H9 (cell line): Measurements from ENCODE around the gene MYL10. TPM values are rescaled to one million over a fixed set of nuclear protein-coding genes. Genes with fewer than 3 reads are reported as not detected.

Experiments
- DNase-seq: peaks from one replicate; pipeline ENCODE4 v3.0.0-alpha.2; 2017
- H2AFZ ChIP-seq: one replicate; pipeline ENCODE4 v1.6.1; 2013; ENCODE audit warnings: mild to moderate bottlenecking, low read length, control low read depth, moderate library complexity
- H2AK5ac ChIP-seq: 2 replicates; pipeline ENCODE4 v1.6.1; 2013; ENCODE audit warnings: low read length, control low read depth, mixed read lengths; ENCODE audit not compliant: insufficient read length
- H2BK120ac ChIP-seq: one replicate; pipeline ENCODE4 v1.6.1; 2013; ENCODE audit warnings: low read depth, mild to moderate bottlenecking, low read length, control low read depth, inconsistent platforms; ENCODE audit not compliant: poor library complexity, severe bottlenecking
- H2BK12ac ChIP-seq: 2 replicates; pipeline ENCODE4 v1.6.1; 2013; ENCODE audit warnings: low read length, control low read depth, mixed read lengths, low read depth; ENCODE audit not compliant: insufficient read length
- H2BK15ac ChIP-seq: 2 replicates; pipeline ENCODE4 v1.6.1; 2013; ENCODE audit warnings: low read depth, low read length, control low read depth
- H2BK20ac ChIP-seq: one replicate; pipeline ENCODE4 v1.6.1; 2013; ENCODE audit warnings: low read depth, mild to moderate bottlenecking, low read length, control low read depth, inconsistent platforms; ENCODE audit not compliant: poor library complexity, severe bottlenecking
- H2BK5ac ChIP-seq: 2 replicates; pipeline ENCODE4 v1.6.1; 2013; ENCODE audit warnings: low read length, control low read depth, mixed read lengths; ENCODE audit not compliant: insufficient read length
- H3K14ac ChIP-seq: 2 replicates; pipeline ENCODE4 v1.6.1; 2013; ENCODE audit warnings: low read length, control low read depth; ENCODE audit not compliant: insufficient read depth
- H3K18ac ChIP-seq: 2 replicates; pipeline ENCODE4 v1.6.1; 2013; ENCODE audit warnings: low read depth, mild to moderate bottlenecking, mixed read lengths, low read length, control low read depth; ENCODE audit not compliant: insufficient read length
- H3K23ac ChIP-seq: 2 replicates; pipeline ENCODE4 v1.6.1; 2013; ENCODE audit warnings: low read length, control low read depth, mixed read lengths, low read depth; ENCODE audit not compliant: insufficient read length
- H3K23me2 ChIP-seq: 2 replicates; pipeline ENCODE4 v1.6.1; 2013; ENCODE audit warnings: low read depth, mild to moderate bottlenecking, mixed read lengths, low read length, control low read depth; ENCODE audit not compliant: insufficient read length, poor library complexity, severe bottlenecking
- H3K27ac ChIP-seq: 2 replicates; pipeline ENCODE4 v1.5.1; 2013; ENCODE audit warnings: low read length, control low read depth, mixed read lengths, low read depth; ENCODE audit not compliant: insufficient read length
- H3K27me3 ChIP-seq: 2 replicates; pipeline ENCODE4 v1.6.1; 2013; ENCODE audit warnings: low read length, control low read depth, inconsistent platforms; ENCODE audit not compliant: insufficient read depth
- H3K4ac ChIP-seq: 2 replicates; pipeline ENCODE4 v1.6.1; 2013; ENCODE audit warnings: low read depth, mild to moderate bottlenecking, control low read depth, inconsistent platforms, low read length, moderate library complexity
- H3K4me1 ChIP-seq: 2 replicates; pipeline ENCODE4 v1.6.1; 2013; ENCODE audit warnings: low read length, control low read depth, inconsistent platforms; ENCODE audit not compliant: insufficient read depth
- H3K4me2 ChIP-seq: 2 replicates; pipeline ENCODE4 v1.6.1; 2013; ENCODE audit warnings: low read length, control low read depth, mixed read lengths; ENCODE audit not compliant: insufficient read length, insufficient read depth
- H3K56ac ChIP-seq: 2 replicates; pipeline ENCODE4 v1.6.1; 2013; ENCODE audit warnings: low read depth, mild to moderate bottlenecking, mixed read lengths, low read length, control low read depth; ENCODE audit not compliant: insufficient read length
- H3K79me1 ChIP-seq: 2 replicates; pipeline ENCODE4 v1.6.1; 2013; ENCODE audit warnings: low read depth, mild to moderate bottlenecking, moderate library complexity, low read length, control low read depth, inconsistent platforms; ENCODE audit not compliant: insufficient read depth, poor library complexity, severe bottlenecking
- H3K79me2 ChIP-seq: 2 replicates; pipeline ENCODE4 v1.6.1; 2013; ENCODE audit warnings: low read length, control low read depth, inconsistent platforms; ENCODE audit not compliant: insufficient read depth
- H3K9ac ChIP-seq: 2 replicates; pipeline ENCODE4 v1.6.1; 2013; ENCODE audit warnings: low read length, control low read depth, mixed read lengths; ENCODE audit not compliant: insufficient read length; ENCODE audit errors: extremely low read depth
- H3K9me3 ChIP-seq: one replicate; pipeline ENCODE4 v1.6.1; 2013; ENCODE audit warnings: low read depth, low read length, inconsistent platforms; ENCODE audit not compliant: control insufficient read depth
- H3T11ph ChIP-seq: one replicate; pipeline ENCODE4 v1.6.1; 2013; ENCODE audit warnings: mild to moderate bottlenecking, low read length, control low read depth, inconsistent platforms
- H4K20me1 ChIP-seq: one replicate; pipeline ENCODE4 v1.6.1; 2013; ENCODE audit not compliant: control insufficient read depth, insufficient read length, insufficient read depth
- H4K5ac ChIP-seq: 2 replicates; pipeline ENCODE4 v1.6.1; 2013; ENCODE audit warnings: low read depth, mild to moderate bottlenecking, mixed read lengths, low read length, control low read depth; ENCODE audit not compliant: insufficient read length
- H4K8ac ChIP-seq: replicated peaks from 2 replicates; pipeline ENCODE4 v1.6.1; 2013; ENCODE audit warnings: low read length, control low read depth, mixed read lengths, low read depth; ENCODE audit not compliant: insufficient read length
- H4K91ac ChIP-seq: 2 replicates; pipeline ENCODE4 v1.6.1; 2013; ENCODE audit warnings: low read depth, mild to moderate bottlenecking, moderate library complexity, mixed read lengths, low read length, control low read depth; ENCODE audit not compliant: insufficient read length
- H3K27ac Mint-ChIP-seq, 3 experiments: 2 replicates in 2 of 3; 3 replicates in 1 of 3; pipeline ENCODE4 v1.8.0; 2020 to 2021; ENCODE audit warnings: mixed read lengths in 3 of 3, mild to moderate bottlenecking in 1 of 3, moderate library complexity in 1 of 3
- H3K27me3 Mint-ChIP-seq: 2 replicates; pipeline ENCODE4 v1.8.0; 2021; ENCODE audit warnings: low read depth, mild to moderate bottlenecking, moderate library complexity, mixed read lengths
- H3K36me3 Mint-ChIP-seq, 3 experiments: 2 replicates in 2 of 3; 3 replicates in 1 of 3; pipeline ENCODE4 v1.8.0; 2020 to 2021; ENCODE audit warnings: low read depth in 3 of 3, mixed read lengths in 3 of 3; ENCODE audit not compliant: insufficient read depth in 1 of 3
- H3K4me1 Mint-ChIP-seq, 2 experiments: 2 replicates each; pipeline ENCODE4 v1.8.0; 2020; ENCODE audit warnings: mixed read lengths in 2 of 2
- H3K4me3 Mint-ChIP-seq, 2 experiments: 2 replicates in 1 of 2; 3 replicates in 1 of 2; pipeline ENCODE4 v1.8.0; 2020 to 2021; ENCODE audit warnings: mild to moderate bottlenecking in 2 of 2, mixed read lengths in 2 of 2, moderate library complexity in 1 of 2
- H3K9me3 Mint-ChIP-seq, 2 experiments: 2 replicates in 1 of 2; 3 replicates in 1 of 2; pipeline ENCODE4 v1.8.0; 2020; ENCODE audit warnings: mild to moderate bottlenecking in 2 of 2, mixed read lengths in 2 of 2, moderate library complexity in 1 of 2
- WGBS: extraction: QIAGEN DNeasy Blood & Tissue Kit; methylation state at CpG from one replicate; pipeline ENCODE4 v1.1.7; 2013; ENCODE audit warnings: missing lambda C conversion rate, low lambda C conversion rate, mixed read lengths; ENCODE audit not compliant: insufficient read length; ENCODE audit errors: extremely low coverage; 5-methylcytosine and 5-hydroxymethylcytosine counted together
- total RNA-seq: library from RNA; stranded (reverse); gene quantifications from 2 replicates; pipeline ENCODE4 v1.2.1, GENCODE V29; 2021
- TF ChIP-seq, protein P1 (sequence below): fragments of 200-600 bp; sonication (generic); conservative IDR thresholded peaks from 3 replicates; pipeline ENCODE4 v1.8.0; 2021; ENCODE audit warnings: antibody characterized with exemption, mild to moderate bottlenecking

MYL10 gene
- total RNA-seq, 1 experiment from 2014 or later, result 0.50 TPM

DNA sequence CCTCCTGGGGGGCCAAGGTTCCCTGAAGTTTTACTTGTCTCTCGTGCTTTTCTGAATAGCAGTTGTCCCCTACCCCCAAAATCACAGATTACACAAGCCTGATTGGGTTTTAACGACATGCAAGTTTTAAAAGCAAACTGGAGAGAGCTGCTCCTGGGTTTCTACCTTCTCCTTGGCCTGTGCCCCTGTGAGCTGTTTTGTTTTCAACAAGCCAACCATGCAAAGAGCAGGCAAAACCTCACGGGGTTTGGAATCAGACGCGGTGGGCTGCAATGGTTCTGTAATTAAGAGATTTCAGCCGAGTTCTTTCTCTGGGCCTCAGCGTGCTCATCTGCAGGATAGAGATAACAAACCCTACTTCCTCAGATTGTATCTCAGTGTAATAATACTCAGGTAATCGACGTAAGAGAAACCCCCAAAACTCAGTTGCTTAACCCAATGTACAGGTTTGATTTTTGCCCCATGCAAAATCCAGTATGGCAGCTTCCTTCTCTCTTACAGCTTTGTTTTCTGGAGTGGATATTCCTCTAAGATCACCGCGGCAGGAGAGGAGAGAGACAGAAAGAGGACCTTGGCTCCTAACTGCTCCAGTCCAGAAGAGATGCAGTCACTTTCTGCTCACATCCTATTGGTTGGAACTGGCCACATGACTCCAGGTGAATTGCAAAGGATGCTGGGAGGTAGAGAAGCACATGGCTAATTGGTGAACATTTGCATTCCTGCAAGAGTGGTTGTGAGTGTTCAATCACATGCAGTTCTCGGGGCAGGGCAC lies 42.0 kb downstream of the MYL10 start:
- Histone ChIP-seq H3T11ph (no peak overlapping the region), H3K4me2 (no peak overlapping the region), H3K79me1 (no peaks in the 10 kb centered on the region), H2BK20ac (no peak overlapping the region), H3K9me3 (peaks cover 10% of the 10 kb centered on the region), H3K4ac (no peak overlapping the region), H4K8ac (no peak overlapping the region), H3K23ac (no peak overlapping the region), H2BK15ac (no peak overlapping the region), H2AFZ (no peak overlapping the region), H3K27me3 (no peaks in the 10 kb centered on the region), H3K23me2 (no peaks in the 10 kb centered on the region), H4K91ac (no peak overlapping the region), H3K56ac (no peak overlapping the region), H2BK12ac (no peak overlapping the region), H3K18ac (no peak overlapping the region), H3K14ac (no peak overlapping the region), H3K27ac (no peak overlapping the region), H3K79me2 (no peaks in the 10 kb centered on the region), H4K20me1 (no peaks in the 10 kb centered on the region), H3K9ac (no peak overlapping the region), H2BK5ac (no peak overlapping the region), H4K5ac (no peak overlapping the region), H3K4me1 (no peaks in the 10 kb centered on the region), H2BK120ac (no peak overlapping the region), H2AK5ac (no peak overlapping the region)
- peaks cover 25% of the 10 kb centered on the region for H3K27me3 Mint-ChIP-seq
- H3K9me3 Mint-ChIP-seq, result peaks cover 0 to 5% of the 10 kb centered on the region in 2 experiments; a peak in 2 of 5 replicates
- H3K36me3 Mint-ChIP-seq, result peaks cover 0 to 3% (median 0%) of the 10 kb centered on the region in 3 experiments; a peak in 3 of 7 replicates
- peaks cover 2 to 10% of the 10 kb centered on the region in 2 experiments for H3K4me1 Mint-ChIP-seq
- H3K27ac Mint-ChIP-seq, result no peak overlapping the region
- no CpG with 5 or more reads among the region's 12 CpGs for WGBS
- no peak for DNase-seq
- TF ChIP-seq, protein P1, sequence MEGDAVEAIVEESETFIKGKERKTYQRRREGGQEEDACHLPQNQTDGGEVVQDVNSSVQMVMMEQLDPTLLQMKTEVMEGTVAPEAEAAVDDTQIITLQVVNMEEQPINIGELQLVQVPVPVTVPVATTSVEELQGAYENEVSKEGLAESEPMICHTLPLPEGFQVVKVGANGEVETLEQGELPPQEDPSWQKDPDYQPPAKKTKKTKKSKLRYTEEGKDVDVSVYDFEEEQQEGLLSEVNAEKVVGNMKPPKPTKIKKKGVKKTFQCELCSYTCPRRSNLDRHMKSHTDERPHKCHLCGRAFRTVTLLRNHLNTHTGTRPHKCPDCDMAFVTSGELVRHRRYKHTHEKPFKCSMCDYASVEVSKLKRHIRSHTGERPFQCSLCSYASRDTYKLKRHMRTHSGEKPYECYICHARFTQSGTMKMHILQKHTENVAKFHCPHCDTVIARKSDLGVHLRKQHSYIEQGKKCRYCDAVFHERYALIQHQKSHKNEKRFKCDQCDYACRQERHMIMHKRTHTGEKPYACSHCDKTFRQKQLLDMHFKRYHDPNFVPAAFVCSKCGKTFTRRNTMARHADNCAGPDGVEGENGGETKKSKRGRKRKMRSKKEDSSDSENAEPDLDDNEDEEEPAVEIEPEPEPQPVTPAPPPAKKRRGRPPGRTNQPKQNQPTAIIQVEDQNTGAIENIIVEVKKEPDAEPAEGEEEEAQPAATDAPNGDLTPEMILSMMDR, result no peak
- H3K4me3 Mint-ChIP-seq, result no peak overlapping the region
